ENCODE data around the gene BTBD19. TPM values are rescaled to one million over a fixed set of nuclear protein-coding genes. Genes with fewer than 3 reads are reported as not detected.

BTBD19 gene
- polyA plus RNA-seq, 1 donor (not counting 4 experiments of a cell fraction or from before 2014, with no cell fraction given) = 2.9 TPM

- Histone ChIP-seq H3K9me1 (ENCODE audit: control insufficient read depth, extremely low read depth, insufficient read depth, low read length) (no peaks in the 10 kb centered on the region), H3K79me2 (ENCODE audit: control insufficient read depth, insufficient read depth, low read length) (no peaks in the 10 kb centered on the region), H3K36me3 (ENCODE audit: control insufficient read depth in 2 of 2, extremely low read depth in 1 of 2, insufficient read depth in 2 of 2, low read length in 2 of 2) (peaks cover 0 to 2% of the 10 kb centered on the region in 2 experiments), H2AFZ (ENCODE audit: control insufficient read depth, low read length) (no peak overlapping the region), H3K27ac (ENCODE audit: control insufficient read depth, insufficient read depth, low read length) (no peak overlapping the region), H3K4me1 (ENCODE audit: control insufficient read depth, extremely low read depth, insufficient read depth, low read length) (peaks cover 19% of the 10 kb centered on the region), H3K9ac (ENCODE audit: control insufficient read depth, extremely low read depth, insufficient read depth, low read length) (no peak overlapping the region), H3K4me3 (ENCODE audit: control insufficient read depth in 2 of 3, extremely low read depth in 1 of 3, insufficient read depth in 2 of 3, low read depth in 1 of 3, low read length in 3 of 3) (no peak overlapping the region), H3K4me2 (ENCODE audit: control insufficient read depth, extremely low read depth, insufficient read depth, low read depth, low read length) (no peak overlapping the region), H4K20me1 (ENCODE audit: control insufficient read depth, extremely low read depth, insufficient read depth, low read length) (no peaks in the 10 kb centered on the region), H3K27me3 (ENCODE audit: control insufficient read depth, extremely low read depth, insufficient read depth, low read length) (no peaks in the 10 kb centered on the region), H3K9me3 (ENCODE audit: control insufficient read depth, low read depth, low read length) (no peaks in the 10 kb centered on the region)
- TF ChIP-seq CTCF (optimal IDR thresholded peaks at IDR 0.05 in 1 of 3, IDR thresholded peaks at IDR 0.05 in 1 of 3, conservative IDR thresholded peaks at IDR 0.05 in 1 of 3; ENCODE audit: extremely low read depth in 1 of 3, insufficient read depth in 2 of 3, low read length in 3 of 3) (no peak), EZH2 (IDR thresholded peaks at IDR 0.05; ENCODE audit: low read length) (no peak)
- no peak for FAIRE-seq
- dilution Hi-C loops (cut with MboI; ENCODE audit: extremely low pct_ligation_motif_present, low sequenced_read_pairs) = no loop called here
- DNase-seq (ENCODE audit: low read depth, low spot score) = no peak
Measured at GRCh38 chr1:44786841-44787426, 21.4 kb upstream of the BTBD19 start.

- DNase-seq (ENCODE audit: low read depth, low spot score) (no peak), FAIRE-seq (no peak)
- no peaks in the 10 kb centered on the region for H3K36me3 ChIP-seq (ENCODE audit: control insufficient read depth in 2 of 2, extremely low read depth in 1 of 2, insufficient read depth in 2 of 2, low read length in 2 of 2)
- H3K27ac ChIP-seq (ENCODE audit: control insufficient read depth, insufficient read depth, low read length) = no peak overlapping the region
- no peaks in the 10 kb centered on the region for H4K20me1 ChIP-seq (ENCODE audit: control insufficient read depth, extremely low read depth, insufficient read depth, low read length)
- H3K9ac ChIP-seq (ENCODE audit: control insufficient read depth, extremely low read depth, insufficient read depth, low read length) = no peak overlapping the region
- no peak overlapping the region for H3K4me3 ChIP-seq (ENCODE audit: control insufficient read depth in 2 of 3, extremely low read depth in 1 of 3, insufficient read depth in 2 of 3, low read depth in 1 of 3, low read length in 3 of 3)
- dilution Hi-C loops (cut with MboI; ENCODE audit: extremely low pct_ligation_motif_present, low sequenced_read_pairs) = no loop called here
- no peak overlapping the region for H3K4me2 ChIP-seq (ENCODE audit: control insufficient read depth, extremely low read depth, insufficient read depth, low read depth, low read length)
- H2AFZ ChIP-seq (ENCODE audit: control insufficient read depth, low read length) = no peak overlapping the region
- no peaks in the 10 kb centered on the region for H3K27me3 ChIP-seq (ENCODE audit: control insufficient read depth, extremely low read depth, insufficient read depth, low read length)
- no peaks in the 10 kb centered on the region for H3K9me3 ChIP-seq (ENCODE audit: control insufficient read depth, low read depth, low read length)
- no peaks in the 10 kb centered on the region for H3K79me2 ChIP-seq (ENCODE audit: control insufficient read depth, insufficient read depth, low read length)
- H3K9me1 ChIP-seq (ENCODE audit: control insufficient read depth, extremely low read depth, insufficient read depth, low read length) = no peaks in the 10 kb centered on the region
- peaks cover 19% of the 10 kb centered on the region for H3K4me1 ChIP-seq (ENCODE audit: control insufficient read depth, extremely low read depth, insufficient read depth, low read length)
- no peak for TF ChIP-seq EZH2 (IDR thresholded peaks at IDR 0.05; ENCODE audit: low read length)
- TF ChIP-seq CTCF (optimal IDR thresholded peaks at IDR 0.05 in 1 of 3, IDR thresholded peaks at IDR 0.05 in 1 of 3, conservative IDR thresholded peaks at IDR 0.05 in 1 of 3; ENCODE audit: extremely low read depth in 1 of 3, insufficient read depth in 2 of 3, low read length in 3 of 3) = no peak
Measured at GRCh38 chr1:44787506-44787905, 20.8 kb upstream of the BTBD19 start.
